Measurements from ENCODE around the gene PLCH2.

DNA sequence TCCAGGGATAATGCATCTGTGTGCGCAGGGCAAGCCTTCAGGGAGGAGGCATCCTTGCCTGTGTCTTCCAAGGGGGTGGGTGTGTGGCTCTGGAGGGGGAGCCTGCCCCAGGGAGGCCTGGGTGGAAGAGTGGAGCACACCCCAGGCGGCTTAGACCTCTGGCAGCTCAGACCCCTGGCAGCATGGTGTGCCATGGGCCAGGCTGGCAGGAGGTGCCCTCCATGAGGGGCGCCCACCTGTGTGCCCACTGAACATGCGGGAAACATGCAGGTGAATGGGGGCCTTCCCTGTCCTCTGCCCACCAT, 51.4 kb downstream of the PLCH2 start:
- TF ChIP-seq, protein P1, sequence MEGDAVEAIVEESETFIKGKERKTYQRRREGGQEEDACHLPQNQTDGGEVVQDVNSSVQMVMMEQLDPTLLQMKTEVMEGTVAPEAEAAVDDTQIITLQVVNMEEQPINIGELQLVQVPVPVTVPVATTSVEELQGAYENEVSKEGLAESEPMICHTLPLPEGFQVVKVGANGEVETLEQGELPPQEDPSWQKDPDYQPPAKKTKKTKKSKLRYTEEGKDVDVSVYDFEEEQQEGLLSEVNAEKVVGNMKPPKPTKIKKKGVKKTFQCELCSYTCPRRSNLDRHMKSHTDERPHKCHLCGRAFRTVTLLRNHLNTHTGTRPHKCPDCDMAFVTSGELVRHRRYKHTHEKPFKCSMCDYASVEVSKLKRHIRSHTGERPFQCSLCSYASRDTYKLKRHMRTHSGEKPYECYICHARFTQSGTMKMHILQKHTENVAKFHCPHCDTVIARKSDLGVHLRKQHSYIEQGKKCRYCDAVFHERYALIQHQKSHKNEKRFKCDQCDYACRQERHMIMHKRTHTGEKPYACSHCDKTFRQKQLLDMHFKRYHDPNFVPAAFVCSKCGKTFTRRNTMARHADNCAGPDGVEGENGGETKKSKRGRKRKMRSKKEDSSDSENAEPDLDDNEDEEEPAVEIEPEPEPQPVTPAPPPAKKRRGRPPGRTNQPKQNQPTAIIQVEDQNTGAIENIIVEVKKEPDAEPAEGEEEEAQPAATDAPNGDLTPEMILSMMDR (IDR thresholded peaks at IDR 0.05), result no peak
- no peak for TF ChIP-seq GATA2 (CRISPR knock-in tag; IDR thresholded peaks at IDR 0.05)
- no peak for TF ChIP-seq POLR2AphosphoS5 (IDR thresholded peaks at IDR 0.05; ENCODE audit: low read depth, low read length)
- no peak for TF ChIP-seq SIN3A (IDR thresholded peaks at IDR 0.05; ENCODE audit: borderline replicate concordance, low read depth, low read length)
- TF ChIP-seq FOSL2 (IDR thresholded peaks at IDR 0.05; ENCODE audit: borderline replicate concordance, low read depth), result no peak
- TF ChIP-seq EZH2phosphoT487 (IDR thresholded peaks at IDR 0.05; ENCODE audit: borderline replicate concordance, low read depth), result no peak
- TF ChIP-seq JUND (IDR thresholded peaks at IDR 0.05), result no peak
- TF ChIP-seq, protein P2, sequence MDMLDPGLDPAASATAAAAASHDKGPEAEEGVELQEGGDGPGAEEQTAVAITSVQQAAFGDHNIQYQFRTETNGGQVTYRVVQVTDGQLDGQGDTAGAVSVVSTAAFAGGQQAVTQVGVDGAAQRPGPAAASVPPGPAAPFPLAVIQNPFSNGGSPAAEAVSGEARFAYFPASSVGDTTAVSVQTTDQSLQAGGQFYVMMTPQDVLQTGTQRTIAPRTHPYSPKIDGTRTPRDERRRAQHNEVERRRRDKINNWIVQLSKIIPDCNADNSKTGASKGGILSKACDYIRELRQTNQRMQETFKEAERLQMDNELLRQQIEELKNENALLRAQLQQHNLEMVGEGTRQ (IDR thresholded peaks at IDR 0.05; ENCODE audit: borderline replicate concordance, low read depth, low read length), result no peak
- TF ChIP-seq TAF1 (IDR thresholded peaks at IDR 0.05; ENCODE audit: borderline replicate concordance, low read depth, low read length), result no peak
- TF ChIP-seq, protein P3, sequence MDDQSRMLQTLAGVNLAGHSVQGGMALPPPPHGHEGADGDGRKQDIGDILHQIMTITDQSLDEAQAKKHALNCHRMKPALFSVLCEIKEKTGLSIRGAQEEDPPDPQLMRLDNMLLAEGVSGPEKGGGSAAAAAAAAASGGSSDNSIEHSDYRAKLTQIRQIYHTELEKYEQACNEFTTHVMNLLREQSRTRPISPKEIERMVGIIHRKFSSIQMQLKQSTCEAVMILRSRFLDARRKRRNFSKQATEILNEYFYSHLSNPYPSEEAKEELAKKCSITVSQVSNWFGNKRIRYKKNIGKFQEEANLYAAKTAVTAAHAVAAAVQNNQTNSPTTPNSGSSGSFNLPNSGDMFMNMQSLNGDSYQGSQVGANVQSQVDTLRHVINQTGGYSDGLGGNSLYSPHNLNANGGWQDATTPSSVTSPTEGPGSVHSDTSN (IDR thresholded peaks at IDR 0.05), result no peak
- no peak for TF ChIP-seq RCOR1 (IDR thresholded peaks at IDR 0.05; ENCODE audit: low read length)
- TF ChIP-seq, protein P4, sequence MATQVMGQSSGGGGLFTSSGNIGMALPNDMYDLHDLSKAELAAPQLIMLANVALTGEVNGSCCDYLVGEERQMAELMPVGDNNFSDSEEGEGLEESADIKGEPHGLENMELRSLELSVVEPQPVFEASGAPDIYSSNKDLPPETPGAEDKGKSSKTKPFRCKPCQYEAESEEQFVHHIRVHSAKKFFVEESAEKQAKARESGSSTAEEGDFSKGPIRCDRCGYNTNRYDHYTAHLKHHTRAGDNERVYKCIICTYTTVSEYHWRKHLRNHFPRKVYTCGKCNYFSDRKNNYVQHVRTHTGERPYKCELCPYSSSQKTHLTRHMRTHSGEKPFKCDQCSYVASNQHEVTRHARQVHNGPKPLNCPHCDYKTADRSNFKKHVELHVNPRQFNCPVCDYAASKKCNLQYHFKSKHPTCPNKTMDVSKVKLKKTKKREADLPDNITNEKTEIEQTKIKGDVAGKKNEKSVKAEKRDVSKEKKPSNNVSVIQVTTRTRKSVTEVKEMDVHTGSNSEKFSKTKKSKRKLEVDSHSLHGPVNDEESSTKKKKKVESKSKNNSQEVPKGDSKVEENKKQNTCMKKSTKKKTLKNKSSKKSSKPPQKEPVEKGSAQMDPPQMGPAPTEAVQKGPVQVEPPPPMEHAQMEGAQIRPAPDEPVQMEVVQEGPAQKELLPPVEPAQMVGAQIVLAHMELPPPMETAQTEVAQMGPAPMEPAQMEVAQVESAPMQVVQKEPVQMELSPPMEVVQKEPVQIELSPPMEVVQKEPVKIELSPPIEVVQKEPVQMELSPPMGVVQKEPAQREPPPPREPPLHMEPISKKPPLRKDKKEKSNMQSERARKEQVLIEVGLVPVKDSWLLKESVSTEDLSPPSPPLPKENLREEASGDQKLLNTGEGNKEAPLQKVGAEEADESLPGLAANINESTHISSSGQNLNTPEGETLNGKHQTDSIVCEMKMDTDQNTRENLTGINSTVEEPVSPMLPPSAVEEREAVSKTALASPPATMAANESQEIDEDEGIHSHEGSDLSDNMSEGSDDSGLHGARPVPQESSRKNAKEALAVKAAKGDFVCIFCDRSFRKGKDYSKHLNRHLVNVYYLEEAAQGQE (IDR thresholded peaks at IDR 0.05; ENCODE audit: low read depth, low read length), result no peak
- no peak for TF ChIP-seq GABPA (IDR thresholded peaks at IDR 0.05; ENCODE audit: low read depth)
- TF ChIP-seq MXI1 (IDR thresholded peaks at IDR 0.05; ENCODE audit: low read depth, low read length), result no peak
